SU-DHL-6 (cell line): ENCODE measurements around the gene KCNH1.

Experiments used
- CTCF ChIP-seq: fragments of 200-600 bp; sonication (generic); IDR thresholded peaks from one replicate; pipeline ENCODE4 v1.5.1; 2017; ENCODE audit warnings: antibody characterized with exemption, mild to moderate bottlenecking, low read length, moderate library complexity; ENCODE audit not compliant: insufficient read depth, poor library complexity, severe bottlenecking
- EZH2phosphoT487 ChIP-seq: fragments of 200-600 bp; sonication (generic), shearing (Covaris generic); conservative IDR thresholded peaks from 2 replicates; pipeline ENCODE4 v1.6.1; 2018; ENCODE audit warnings: mild to moderate bottlenecking, antibody characterized with exemption, low read length, moderate library complexity, mixed read lengths

GRCh38 chr1:210641582-210641981 lies 492.4 kb downstream of the KCNH1 start:
- TF ChIP-seq CTCF (no peak), EZH2phosphoT487 (no peak)
